SK-MEL-5 (cell line): ENCODE data around the gene JUND. TPM values are rescaled to one million over a fixed set of nuclear protein-coding genes. Genes with fewer than 3 reads are reported as not detected.

Experiments
- DNase-seq: peaks from one replicate; pipeline ENCODE4 v3.0.0-alpha.2; 2016; ENCODE audit warnings: low read depth, low spot score
- in situ Hi-C: cut with HindIII; loops from 2 replicates; pipeline ENCODE4 v1.10.0; 2016; ENCODE audit warnings: low sequenced_read_pairs, high pct_unique_total_duplicates, low pct_unique_long_range_greater_than_20kb
- small RNA-seq, 2 experiments: library from RNA; depleted of rRNA; stranded (forward); fragments of <200 nt; gene quantifications; one replicate each; pipeline ENCODE3, GENCODE V24; 2014
- total RNA-seq: library from RNA; depleted of rRNA; stranded (reverse); fragments of >200 nt; shearing (Covaris generic); gene quantifications from 2 replicates; pipeline ENCODE4 v1.2.3, GENCODE V29; 2014; rRNA removed

Gene JUND
- total RNA-seq, 1 experiment from 2014 or later: 29.2 TPM

GRCh38 chr19:18232540-18233223 lies 48.7 kb downstream of the JUND start:
- no peak for DNase-seq
- in situ Hi-C loops: no loop called here

DNA sequence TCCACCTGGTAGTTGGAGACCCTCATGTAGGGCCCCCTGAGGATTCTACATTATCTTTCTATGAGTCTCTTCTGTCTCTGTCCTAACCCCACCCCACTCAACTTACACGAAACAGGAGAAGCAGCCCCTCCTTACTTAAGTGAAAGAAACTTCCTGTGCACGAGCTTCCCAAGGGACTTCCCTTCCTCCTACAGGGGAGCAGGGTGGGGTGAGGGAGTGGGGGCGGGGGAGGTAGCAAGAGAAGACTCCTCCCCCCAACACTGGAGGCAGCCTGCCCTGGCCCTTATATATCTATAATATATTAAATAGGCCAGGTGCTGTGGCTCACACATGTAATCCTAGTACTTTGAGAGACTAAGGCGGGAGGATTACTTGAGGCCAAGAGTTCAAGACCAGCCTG lies 49.6 kb downstream of the JUND start:
- in situ Hi-C loops: no loop called here
- no peak for DNase-seq

- DNase-seq: no peak
- in situ Hi-C loops: no loop called here
These were observed 50.3 kb downstream of the JUND start for GRCh38 chr19:18230941-18231734.

DNA sequence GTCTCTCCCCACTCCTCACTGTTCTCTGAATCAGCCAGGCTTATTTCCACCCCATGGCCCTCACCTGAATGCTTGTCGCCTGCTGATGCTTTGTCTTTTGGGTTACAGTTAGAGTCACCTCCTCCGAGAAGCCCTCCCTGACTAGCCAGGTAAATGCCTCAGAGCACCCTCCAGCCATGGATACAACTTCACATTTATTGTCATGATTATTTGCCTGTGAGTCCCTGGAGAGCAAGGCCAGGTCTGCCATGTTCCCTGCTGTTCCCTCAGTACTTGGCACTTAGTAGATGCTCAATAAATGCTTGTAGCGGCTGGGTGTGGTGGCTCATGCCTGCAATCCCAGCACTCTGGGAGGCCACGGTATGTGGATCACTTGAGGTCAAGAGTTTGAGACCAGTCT lies 51.5 kb downstream of the JUND start:
- in situ Hi-C loops: no loop called here
- DNase-seq: no peak

Small RNAs within 50 kb of the gene (small RNA-seq; reads per million reads assigned to genes)
- gene MIR3188: 0 to 0.02 reads per million in 2 experiments
- gene RPL39P38: 0 reads per million in 2 experiments

Other genes with a start within 250 kb of the JUND start
- 0.27 TPM in 1 of 2 replicates, not detected in the other for gene IL12RB1, start 194.7 kb downstream of the JUND start, total RNA-seq
- 1.1 and 1.7 TPM in 2 replicates for gene MAST3, start 183.8 kb downstream of the JUND start, total RNA-seq
- 7.2 and 8.9 TPM in 2 replicates for gene PIK3R2, start 128.5 kb downstream of the JUND start, total RNA-seq
- 16.3 and 30.6 TPM in 2 replicates for gene IFI30, start 107.8 kb downstream of the JUND start, total RNA-seq
- gene MPV17L2, start 88.4 kb downstream of the JUND start, total RNA-seq: 17.4 and 18.0 TPM in 2 replicates
- gene RAB3A, start 77.6 kb downstream of the JUND start, total RNA-seq: 2.5 and 7.9 TPM in 2 replicates
- gene PDE4C, start 55.2 kb downstream of the JUND start, total RNA-seq: 0.26 TPM in 1 of 2 replicates, not detected in the other
- gene IQCN, start 7.2 kb downstream of the JUND start, total RNA-seq: 0.08 TPM in 1 of 2 replicates, not detected in the other
- 221 and 250 TPM in 2 replicates for gene LSM4, start 41.5 kb upstream of the JUND start, total RNA-seq
- 8.1 and 10.5 TPM in 2 replicates for gene PGPEP1, start 59.0 kb upstream of the JUND start, total RNA-seq
- gene GDF15, start 104.5 kb upstream of the JUND start, total RNA-seq: 873 and 1,003 TPM in 2 replicates
- gene LRRC25, start 116.0 kb upstream of the JUND start, total RNA-seq: not detected in 2 replicates
- 18.9 and 25.7 TPM in 2 replicates for gene SSBP4, start 137.8 kb upstream of the JUND start, total RNA-seq
- gene ISYNA1, start 156.5 kb upstream of the JUND start, total RNA-seq: 8.3 and 12.7 TPM in 2 replicates
- gene ELL, start 240.4 kb upstream of the JUND start, total RNA-seq: 4.0 and 4.7 TPM in 2 replicates